NCI-H345 treated with DMSO at 0.1 percent for 48 hours (cell line): ENCODE results near the gene CLDN4.
"Not testable (repeated sequence)": the region's sequence is repeated elsewhere in the genome, so short reads cannot be mapped to it uniquely, and the experiment has no call there.

Source experiments
- DNase-seq: peaks from one replicate; lab custom pipeline; 2025; ENCODE audit not compliant: unreplicated experiment; lab: John Stamatoyannopoulos, UW

The CLDN4 gene

GRCh38 chr7:73823257-73823656 lies 7.5 kb upstream of the CLDN4 start:
- no peak for DNase-seq

- DNase-seq: no peak
These were observed 6.8 kb upstream of the CLDN4 start for GRCh38 chr7:73823873-73824592.

GRCh38 chr7:73824986-73825385 lies 5.8 kb upstream of the CLDN4 start:
- DNase-seq: no peak

- peak; percentile 96 for DNase-seq
These were observed 3.2 kb upstream of the CLDN4 start for GRCh38 chr7:73827567-73828106.

- peak; percentile 96 for DNase-seq
These were observed 2.5 kb upstream of the CLDN4 start for GRCh38 chr7:73828107-73828803.

GRCh38 chr7:73828972-73829371 lies 1.8 kb upstream of the CLDN4 start:
- DNase-seq: no peak

GRCh38 chr7:73829505-73829904 lies 1.3 kb upstream of the CLDN4 start:
- DNase-seq: no peak

GRCh38 chr7:73829921-73830680 lies 695 bp upstream of the CLDN4 start:
- DNase-seq: no peak

GRCh38 chr7:73831584-73831833 lies 713 bp downstream of the CLDN4 start:
- DNase-seq: no peak

- DNase-seq: peak; percentile 58
These were observed 1.2 kb downstream of the CLDN4 start for GRCh38 chr7:73831834-73832651.

GRCh38 chr7:73832806-73833205 lies 2.0 kb downstream of the CLDN4 start:
- no peak for DNase-seq

- DNase-seq: no peak
These were observed 2.6 kb downstream of the CLDN4 start for GRCh38 chr7:73833251-73833919.

GRCh38 chr7:73834626-73835191 lies 3.9 kb downstream of the CLDN4 start:
- DNase-seq: no peak

GRCh38 chr7:73837167-73837566 lies 6.4 kb downstream of the CLDN4 start:
- DNase-seq: not testable (repeated sequence)

- no peak for DNase-seq
These were observed 7.8 kb downstream of the CLDN4 start for GRCh38 chr7:73838642-73839041.

GRCh38 chr7:73839290-73839689 lies 8.5 kb downstream of the CLDN4 start:
- no peak for DNase-seq

GRCh38 chr7:73839743-73840714 lies 9.2 kb downstream of the CLDN4 start:
- DNase-seq: no peak

- DNase-seq: no peak
These were observed 10.1 kb downstream of the CLDN4 start for GRCh38 chr7:73840715-73841379.

- no peak for DNase-seq
These were observed 10.9 kb downstream of the CLDN4 start for GRCh38 chr7:73841689-73842066.
